ENCODE data around the gene CELA2A.
"Not testable (repeated sequence)": the region's sequence is repeated elsewhere in the genome, so short reads cannot be mapped to it uniquely, and the experiment has no call there.

CELA2A gene

DNA sequence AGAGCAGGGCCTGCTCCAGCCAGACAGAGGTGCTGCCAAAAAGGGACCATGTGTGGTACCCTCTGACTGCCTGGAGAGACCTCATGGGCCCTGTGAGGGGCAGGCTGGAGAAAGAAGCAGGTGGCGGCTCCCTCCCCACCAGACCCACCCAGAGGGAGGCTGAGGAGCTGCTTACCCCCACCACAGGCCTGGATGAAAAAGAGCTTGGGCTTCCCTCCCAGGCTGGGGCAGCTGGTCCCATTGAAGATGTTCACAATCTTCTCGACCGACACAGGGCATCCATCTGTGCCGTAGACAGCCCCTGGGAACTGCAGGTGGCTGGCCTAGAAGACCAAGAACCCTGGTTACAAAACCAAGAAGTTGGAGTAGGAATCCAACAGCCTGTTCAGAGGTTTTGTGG lies 47.9 kb downstream of the CELA2A start:
- no peak for DNase-seq

DNA sequence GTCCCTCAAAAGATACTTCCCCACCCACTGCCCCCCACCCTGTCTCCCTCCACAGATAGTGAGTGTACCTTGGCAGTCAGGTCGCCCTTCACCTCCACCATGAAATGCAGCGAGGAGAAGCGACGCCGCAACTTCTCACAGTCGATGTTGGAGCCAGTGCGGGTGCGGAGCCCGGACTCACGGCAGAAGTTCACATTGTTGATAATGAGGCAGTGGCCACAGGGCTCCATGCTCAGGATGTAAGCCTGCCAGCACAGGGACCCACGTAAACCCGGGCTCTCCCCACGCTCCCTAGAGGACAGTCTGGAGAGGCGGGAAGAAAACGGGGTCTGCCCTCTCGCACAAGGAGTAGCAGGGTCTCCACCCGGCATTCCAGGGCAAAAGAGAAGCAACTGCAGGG lies 50.3 kb downstream of the CELA2A start:
- DNase-seq: no peak

DNA sequence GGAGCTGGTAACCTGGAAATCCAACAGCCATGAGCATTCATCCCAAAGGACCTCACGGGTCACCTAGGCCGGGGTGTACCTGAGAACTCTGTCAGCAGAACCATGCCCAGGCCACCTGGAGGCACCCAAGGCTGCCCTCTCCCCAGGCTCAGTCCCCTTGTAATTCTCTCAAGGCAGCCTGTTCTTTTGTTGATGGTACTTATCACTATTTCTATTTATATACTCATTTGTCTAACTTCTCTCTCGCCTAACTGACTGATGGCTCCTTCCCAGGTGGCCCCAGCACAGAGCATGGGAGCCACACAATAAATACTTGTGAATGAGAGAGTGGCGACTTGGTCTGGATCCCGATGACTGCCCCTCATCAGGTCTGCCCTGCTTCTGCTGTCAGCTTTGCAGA lies 50.7 kb downstream of the CELA2A start:
- DNase-seq: no peak

DNA sequence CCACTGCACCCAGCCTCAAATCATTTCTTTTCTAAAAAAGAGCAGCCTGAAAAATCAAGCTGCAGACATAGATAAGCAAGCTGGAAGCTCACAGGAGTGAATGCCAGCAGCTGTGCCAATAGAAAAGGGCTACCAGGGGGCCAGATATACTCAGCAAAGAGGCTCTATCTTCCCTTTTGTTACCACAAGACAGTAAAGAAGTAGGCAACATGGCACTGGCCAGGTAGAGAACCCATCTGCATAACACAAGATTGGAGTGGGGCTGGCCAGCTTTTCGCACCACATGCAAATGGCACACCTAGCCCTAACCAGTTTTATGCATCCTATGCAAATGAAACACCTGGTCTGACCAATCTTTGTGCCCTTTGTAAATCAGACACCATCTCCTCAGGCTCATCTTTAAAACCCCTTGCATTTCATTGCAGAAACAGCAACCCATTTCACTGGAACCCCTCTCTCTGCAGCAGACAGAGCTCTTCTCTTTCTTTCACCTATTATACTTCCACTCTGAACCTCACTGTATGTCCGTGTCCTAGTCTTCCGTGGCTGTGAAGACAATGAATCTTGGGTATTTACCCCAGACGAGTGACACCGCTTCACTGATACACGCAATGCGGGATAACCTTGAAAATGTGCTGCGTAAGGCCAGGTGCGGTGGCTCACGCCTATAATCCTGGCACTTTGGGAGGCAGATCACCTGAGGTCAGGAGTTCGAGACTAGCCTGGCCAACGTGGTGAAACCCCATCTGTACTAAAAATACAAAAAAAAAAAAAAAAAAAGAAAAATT lies 52.4 kb downstream of the CELA2A start:
- no peak for DNase-seq

DNA sequence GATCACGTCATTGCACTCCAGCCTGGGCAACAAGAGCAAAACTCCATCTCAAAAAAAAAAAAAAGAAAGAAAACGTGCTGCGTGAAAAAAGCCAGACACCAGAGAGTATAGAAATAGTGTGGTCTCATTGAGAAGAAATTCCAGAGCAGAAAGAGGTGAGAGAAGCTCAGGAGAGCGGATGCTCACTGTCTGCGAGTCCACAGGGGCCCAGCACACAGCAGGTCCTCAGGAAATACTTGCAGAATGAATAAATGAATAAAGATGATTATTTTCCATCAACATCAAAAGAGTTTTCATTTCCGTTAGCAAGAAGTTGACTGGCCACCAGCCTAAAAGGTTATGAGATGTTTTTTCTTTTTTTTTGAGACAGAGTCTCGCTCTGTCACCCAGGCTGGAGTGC lies 53.1 kb downstream of the CELA2A start:
- no peak for DNase-seq

DNA sequence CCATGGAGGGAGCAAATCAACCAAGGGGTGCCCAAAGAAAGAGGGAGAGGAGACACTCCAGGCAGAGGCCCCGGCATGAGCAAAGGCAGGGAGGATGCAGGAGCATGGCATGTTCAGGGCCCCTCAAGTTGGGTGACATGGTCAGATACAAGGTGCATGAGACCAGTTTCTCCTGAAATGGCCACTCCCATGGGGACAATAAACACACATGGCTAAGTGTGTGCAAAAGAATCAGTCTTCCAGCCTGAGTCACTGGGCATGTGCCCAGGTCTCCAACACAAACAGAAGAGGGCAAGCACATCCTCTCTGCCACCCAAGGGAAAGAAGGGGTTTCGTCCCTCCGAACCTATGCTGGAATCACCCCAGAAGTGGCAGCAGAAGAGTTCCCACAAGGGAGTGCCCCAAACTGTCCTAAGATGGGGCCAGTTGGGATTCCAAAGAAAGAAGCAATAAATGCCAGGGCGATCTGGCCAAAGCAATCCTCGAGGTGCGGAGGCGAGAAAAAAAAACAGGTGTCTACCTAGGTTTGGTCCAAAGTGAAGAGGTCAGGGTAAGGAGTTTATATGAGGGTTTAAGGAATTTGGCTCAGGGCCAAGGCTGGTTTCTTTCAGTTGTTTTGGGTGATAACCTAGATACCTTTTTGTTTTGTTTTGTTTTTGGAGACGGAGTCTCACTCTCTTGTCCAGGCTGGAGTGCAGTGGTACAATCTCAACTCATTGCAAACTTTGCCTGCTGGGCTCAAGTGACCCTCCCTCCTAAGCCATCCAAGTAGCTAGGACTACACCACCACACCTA lies 54.3 kb downstream of the CELA2A start:
- DNase-seq: no peak

DNA sequence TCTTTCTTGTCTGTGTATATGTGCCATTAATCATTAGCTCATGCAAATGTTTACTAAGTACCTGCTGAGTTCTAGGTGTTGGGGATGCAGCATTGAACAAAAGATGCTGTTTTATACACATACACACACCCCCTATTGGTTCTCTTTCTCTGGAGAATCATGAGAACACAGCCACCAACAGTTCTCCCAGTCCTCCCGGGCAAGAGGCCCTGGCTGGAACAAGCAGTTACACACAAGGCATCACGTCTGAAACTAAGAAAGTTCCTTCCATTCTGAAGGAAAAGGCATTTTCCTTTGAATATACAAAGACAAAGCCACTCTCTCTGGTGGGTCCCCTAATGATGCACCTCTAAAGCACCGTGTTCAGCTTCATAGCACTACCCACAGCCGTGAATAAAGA lies 56.7 kb downstream of the CELA2A start:
- DNase-seq: no peak

GRCh38 chr1:15513919-15514318 lies 57.4 kb downstream of the CELA2A start:
- DNase-seq: no peak

- not testable (repeated sequence) for DNase-seq
Observed at GRCh38 chr1:15514557-15514956, 58.0 kb downstream of the CELA2A start.

DNA sequence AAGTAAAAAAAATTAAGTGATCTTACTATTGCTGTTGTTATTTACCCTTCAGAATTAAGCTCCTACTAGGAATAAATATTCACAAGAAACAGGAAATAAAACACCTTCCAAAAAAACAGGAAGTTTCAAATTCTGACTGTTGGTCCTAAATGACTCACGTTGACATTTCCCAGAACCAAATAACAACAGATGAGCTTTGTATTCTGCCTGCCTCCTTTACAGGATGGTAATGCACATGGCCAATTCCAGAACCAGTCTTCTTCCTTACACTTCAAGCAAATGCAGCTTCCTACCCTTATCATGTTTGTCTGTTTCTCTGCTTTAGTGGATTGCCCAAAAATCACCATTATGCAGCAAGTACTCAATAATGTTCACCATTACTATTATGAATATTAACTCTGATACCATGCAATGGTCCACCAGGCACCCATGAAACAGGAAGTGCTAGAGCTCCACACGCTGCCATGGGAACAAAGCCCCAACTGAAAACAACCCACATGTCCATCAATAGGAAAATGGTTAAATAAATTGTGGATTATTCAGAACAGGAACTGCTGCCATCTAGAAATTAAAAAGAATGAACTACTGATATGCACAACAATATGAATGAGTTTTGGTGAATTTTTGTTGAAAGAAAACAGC lies 58.6 kb downstream of the CELA2A start:
- DNase-seq: no peak

GRCh38 chr1:15519625-15520024 lies 63.1 kb downstream of the CELA2A start:
- no peak for DNase-seq

GRCh38 chr1:15521206-15521906 lies 64.8 kb downstream of the CELA2A start:
- not testable (repeated sequence) for DNase-seq
